HG03108 (cell line): ENCODE measurements around the gene CCDC3.
"Not testable (repeated sequence)": the region's sequence is repeated elsewhere in the genome, so short reads cannot be mapped to it uniquely, and the experiment has no call there.

Experiments
- ATAC-seq: cut with Tn5 transposase; IDR thresholded peaks from one replicate; pipeline ENCODE4 v1.9.1; 2021; ENCODE audit warnings: moderate library complexity; ENCODE audit not compliant: unreplicated experiment

The CCDC3 gene

DNA sequence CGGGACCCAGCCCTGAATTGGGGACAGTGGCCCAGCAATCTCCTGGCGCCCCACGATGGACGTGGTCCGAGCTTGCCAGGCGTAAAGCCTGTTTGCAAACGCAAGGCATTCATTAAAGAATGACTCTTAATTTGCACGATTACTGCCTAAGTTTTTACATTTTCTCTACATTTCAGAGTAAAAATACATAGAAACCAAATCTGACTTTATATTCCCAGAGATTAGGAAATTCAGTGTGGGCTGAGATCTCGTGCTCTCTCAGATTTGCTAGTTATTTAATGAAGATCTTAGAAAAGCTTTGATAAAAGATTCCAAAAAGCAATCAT is 337 bp upstream of the CCDC3 start:
- no peak for ATAC-seq

DNA sequence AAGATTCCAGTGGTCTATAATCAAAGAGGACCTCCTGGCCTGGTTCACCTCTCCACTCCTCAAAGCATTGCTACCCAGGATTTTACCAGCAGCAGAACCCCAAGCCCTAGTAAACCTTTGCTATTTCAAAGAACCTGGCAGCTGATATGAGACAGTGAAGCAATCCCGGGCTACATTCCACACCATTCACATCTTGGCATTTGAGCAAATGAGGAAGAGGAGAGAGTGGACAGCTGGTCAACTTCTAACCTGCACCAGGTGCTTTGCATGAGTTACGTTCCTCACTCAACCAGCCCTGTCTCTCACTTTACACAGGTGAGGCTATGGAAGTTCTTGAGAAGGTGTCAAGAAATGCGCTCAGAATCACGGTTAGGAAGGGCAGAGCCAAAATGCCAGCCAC is 1.1 kb downstream of the CCDC3 start:
- ATAC-seq: no peak

DNA sequence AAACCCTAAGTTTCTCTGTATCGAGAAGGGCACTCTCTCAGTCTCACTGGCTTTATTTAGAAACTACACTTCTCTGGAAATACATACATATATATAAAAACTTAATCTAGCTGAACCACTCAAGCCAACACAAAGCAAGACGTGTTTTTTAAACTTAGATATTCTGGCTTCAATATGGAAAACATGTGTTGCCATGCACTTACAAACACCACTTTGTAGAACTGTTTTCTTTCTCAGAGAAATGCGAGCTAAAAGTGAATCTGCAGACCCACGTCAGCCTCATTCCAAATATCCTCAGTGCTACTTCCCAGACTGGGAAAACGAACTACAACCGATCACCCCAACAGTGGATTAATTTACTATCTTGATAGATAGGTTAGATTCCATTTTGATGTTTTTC is 1.7 kb downstream of the CCDC3 start:
- ATAC-seq: no peak

DNA sequence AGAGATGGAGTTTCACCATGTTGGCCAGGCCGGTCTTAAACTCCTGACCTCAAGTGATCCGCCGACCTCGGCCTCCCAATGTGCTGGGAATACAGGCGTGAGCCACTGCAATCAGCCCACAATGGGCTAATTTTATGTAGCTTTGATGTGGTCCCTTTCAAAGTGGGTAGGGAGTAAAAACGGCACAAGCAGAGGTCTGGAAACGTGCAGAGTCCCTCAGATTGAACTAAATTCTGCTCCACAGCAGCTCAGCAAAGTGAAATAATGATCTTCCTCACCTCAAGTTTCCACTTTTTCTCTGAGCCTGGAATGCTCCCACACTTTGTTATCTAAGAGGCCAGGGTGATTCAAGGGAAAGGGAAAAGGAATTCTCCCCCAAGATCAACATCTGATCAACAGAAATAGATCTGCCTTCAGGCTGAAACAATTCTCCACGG is 6.1 kb downstream of the CCDC3 start:
- ATAC-seq: no peak

DNA sequence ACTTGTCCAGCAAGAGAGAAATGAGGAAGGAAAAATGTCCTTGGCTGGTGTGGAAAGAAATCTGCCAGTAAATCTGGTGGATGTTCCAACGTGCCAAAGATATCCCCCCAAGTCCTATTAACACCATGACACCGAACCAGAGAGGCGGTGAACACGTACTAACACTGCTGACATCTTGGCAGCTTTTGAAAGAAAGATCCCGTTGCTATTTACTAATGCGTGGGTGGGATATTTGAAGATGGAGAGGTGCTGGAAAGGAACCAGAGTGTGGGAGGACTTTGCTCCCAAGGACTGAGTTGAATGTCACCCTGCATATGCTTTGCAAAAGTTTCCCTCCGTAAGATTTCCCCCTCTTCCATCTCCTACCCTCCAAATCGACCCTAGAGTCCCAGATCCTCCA is 7.9 kb downstream of the CCDC3 start:
- no peak for ATAC-seq

DNA sequence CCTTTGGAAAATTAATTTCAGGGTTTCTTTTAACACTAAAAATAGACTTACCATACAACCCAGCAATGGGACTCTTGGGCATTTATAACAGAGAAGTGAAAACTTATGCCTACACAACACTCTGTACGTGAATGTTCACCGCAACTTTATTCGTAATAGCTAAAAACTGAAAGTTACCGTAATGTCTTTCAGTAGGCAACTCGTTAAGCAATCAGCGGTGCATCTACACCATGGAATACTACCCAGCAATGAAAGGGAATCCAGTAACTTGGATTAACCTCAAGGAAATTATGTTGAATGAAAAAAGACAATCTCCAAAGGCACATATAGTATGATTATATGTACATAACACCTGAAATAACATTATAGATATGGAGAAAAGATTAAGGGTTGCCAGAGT is 16.2 kb downstream of the CCDC3 start:
- ATAC-seq: no peak

DNA sequence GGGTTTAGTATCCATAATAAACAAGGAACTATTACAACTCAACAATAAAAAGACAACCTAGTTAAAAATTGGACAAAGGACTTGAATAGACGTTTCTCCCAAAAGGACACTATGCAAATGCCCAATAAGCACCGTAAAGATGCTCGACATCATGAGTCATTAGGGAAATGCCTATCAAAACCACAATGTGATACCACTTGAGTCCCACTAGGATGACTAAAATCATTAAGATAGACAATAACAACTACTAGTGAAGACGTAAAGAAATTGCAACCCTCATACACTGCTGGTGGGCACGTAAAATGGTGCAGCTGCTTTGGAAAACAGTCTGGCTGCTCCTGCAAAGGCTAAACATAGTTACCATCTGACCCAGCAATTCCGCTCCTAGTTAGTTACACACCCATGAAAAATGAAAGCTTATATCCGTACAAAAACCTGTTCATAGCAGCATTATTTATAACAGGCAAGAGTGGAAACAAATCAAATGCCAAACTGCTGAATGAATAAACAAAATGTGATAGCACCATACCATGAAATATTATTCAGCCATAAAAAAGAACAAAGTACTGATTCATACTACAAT is 17.3 kb downstream of the CCDC3 start:
- no peak for ATAC-seq

DNA sequence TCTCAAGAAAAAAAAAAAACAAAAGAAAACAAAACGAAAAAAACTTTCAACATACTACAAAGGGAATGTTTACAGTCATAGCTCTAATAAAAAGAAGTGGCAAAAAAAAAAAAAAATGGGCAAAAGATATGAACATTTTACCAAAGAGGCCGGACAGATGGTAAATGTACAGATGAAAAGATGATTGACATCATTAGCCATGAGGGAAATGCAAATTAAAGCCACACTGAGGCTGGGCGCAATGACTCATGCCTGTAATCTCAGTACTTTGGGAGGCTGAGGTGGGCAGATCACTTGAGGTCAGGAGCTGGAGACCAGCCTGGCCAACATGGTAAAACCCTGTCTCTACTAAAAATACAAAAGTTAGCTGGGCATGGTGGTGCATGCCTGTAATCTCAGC is 17.9 kb downstream of the CCDC3 start:
- ATAC-seq: not testable (repeated sequence)

DNA sequence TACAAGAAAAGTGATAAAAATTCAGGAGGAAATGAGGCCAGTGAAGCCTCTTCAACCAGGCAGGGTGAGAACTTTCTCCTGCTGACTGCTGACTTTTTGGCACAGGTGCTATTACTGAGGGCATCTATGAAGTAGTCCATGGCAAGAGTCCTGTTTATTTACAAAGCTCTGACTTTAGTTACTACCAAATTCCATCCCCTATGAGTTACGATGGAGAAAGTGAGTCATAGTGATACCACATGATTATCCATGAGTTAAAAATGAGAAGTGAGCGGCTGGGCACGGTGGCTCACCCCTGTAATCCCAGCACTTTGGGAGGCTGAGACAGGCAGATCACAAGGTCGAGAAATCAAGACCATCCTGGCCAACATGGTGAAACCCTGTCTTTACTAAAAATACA is 19.9 kb downstream of the CCDC3 start:
- ATAC-seq: no peak

DNA sequence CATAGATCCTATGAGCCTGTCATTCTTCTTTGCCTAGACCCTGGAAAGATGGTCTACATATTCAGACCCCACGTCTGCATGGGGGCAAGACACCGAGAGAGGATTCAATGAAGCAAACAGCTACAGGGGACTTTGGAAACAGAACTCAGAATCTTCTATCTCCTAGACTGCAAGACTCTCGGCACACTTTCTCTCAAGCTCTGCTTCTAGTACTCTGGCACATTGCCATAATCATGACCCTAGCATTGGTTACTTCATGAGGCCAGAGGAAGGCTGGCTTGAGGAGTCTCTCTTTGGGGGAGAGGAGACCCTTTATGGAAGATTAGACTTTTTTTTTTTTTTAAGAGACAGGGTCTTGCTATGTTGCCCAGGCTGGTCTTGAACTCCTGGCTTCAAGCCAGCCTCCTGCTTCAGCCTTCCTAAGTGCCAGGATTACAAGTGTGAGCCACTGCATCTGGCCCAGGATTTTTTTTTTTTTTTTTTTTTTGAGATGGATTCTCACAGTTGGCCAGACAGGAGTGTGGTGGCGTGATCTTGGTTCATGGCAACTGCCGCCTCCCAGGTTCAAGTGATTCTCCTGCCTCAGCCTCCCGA is 20.7 kb downstream of the CCDC3 start:
- ATAC-seq: no peak

DNA sequence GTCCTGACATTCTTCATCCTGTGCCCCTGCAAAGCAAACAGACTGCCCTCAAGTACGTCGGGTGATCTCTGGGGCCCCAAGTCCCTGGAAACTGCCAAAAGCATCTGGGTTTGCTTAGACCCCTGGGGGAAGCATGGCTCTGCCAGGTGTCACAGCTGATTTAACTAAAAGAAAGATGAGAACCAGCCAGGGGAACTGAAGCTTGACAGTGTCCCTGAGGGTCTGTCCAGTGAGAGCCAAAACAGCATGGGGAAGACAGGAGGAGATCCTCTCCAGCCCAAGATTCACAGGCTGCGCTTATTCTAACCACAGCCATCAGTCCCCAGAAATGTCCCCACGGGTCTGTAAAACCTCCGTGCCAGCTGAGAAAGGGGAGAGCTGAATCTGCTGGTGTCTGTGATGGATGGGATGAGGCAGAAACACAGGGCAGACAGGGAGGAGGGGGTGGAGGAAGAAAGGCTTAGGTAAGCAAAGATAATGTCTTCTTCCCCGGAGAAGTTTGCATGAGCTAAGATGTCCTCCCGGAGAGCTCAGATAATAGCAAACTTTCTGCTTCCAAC is 21.3 kb downstream of the CCDC3 start:
- ATAC-seq: no peak

DNA sequence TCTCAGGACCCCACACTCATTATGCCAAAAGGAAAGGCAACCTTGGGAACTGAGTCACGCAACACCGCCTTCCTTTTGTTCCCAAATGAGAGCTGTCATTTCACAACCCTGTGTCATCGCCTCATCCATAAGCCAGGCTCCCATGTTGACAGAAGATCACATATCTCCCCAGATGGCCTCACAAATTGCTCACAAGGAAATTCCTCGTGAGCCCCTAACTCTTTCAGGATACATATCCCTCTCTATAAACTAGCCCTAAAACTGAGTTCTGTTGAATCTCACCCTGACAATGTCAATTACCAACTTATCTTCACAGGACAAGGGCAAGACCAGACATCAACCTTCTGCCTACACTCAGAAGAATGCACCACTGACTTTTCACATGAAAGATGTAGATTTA is 22.6 kb downstream of the CCDC3 start:
- no peak for ATAC-seq

DNA sequence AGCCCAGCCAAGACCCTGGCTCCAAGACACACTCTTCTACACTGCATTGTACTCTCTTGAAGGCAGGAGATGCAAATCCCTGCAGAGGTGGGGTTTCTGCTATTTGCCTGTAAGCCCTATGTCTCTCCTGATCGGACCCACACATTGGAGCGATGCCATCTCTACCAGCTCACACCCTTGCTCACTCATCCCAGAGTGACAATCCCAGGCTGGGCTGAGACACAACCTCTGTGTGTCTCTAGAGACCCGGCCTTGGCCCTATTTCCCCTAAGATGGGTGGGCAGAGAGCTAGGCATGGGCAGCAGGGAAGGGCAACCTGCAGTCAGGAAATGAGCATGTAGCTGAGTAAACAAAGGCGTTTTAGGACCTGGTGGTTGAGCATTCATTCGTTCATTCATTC is 25.6 kb downstream of the CCDC3 start:
- ATAC-seq: no peak

DNA sequence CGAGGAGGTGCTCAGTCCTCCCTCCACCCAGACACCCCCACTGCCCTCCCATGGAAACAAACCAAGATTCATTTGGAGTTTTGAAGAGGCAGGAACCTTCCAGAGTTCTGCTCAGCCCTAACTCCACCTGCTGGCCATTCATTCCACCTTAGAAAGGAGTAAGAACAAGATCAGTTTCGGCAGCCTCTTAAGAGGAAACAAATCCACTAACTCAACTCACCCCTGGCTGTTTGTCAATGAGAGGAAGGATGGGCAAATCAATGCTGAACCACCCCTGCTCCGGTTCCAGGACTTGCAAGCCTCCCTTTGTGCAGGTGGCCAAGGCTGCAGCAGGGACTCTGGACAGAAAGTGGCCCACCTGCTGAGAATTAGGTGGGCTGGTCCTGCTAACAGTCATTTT is 26.2 kb downstream of the CCDC3 start:
- ATAC-seq: no peak

DNA sequence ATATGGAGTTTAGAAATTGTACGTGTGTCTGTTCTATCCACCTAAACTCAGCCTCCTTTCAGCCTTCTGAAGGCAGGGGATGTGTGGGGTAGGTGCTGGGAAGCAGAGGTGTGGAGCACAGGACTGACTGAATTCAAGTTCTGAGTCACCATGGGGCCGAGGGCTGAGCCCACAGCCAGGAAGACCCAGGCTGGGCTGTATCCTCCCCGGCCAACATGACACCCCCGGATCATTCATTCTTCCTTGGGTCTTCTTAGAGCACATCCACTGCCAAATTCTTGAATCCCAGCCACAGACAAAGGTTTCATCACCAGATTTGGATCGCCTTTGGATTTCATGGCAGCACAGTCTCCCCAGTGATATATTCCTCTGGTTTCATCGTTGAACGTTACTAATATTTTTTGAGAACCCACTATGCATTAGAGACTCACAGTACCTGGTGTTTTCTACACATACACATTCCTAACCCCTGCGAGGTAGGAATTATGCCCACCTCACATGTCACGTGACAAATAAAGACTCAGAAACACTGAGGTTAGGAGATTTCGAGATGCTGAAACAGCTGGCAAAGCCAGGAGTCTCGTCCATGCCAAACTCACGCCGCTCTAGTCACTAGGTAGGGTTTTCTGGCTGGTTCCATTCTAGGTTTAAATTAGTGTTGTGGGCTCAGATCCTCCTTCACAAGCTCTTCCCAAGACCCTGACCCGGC is 26.9 kb downstream of the CCDC3 start:
- ATAC-seq: no peak

DNA sequence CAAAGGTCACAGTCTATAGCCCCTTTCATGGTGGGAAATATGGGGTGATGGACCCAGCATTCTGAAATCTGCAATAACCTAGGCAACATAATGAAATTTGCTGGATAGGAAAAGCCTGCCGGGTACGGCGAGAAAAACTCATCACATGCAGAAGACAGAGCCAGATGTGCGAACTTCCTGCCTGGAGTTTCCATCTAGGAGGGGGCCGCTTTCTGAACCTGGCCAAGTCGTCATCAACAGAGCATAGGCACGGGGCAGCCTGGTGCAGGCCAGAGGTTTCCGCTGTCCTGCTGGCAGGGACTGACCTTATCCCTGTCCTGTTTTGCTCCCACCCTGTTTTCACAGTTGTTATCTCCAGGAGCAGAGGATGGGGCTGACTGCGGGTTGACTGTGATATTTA is 27.4 kb downstream of the CCDC3 start:
- ATAC-seq: no peak

DNA sequence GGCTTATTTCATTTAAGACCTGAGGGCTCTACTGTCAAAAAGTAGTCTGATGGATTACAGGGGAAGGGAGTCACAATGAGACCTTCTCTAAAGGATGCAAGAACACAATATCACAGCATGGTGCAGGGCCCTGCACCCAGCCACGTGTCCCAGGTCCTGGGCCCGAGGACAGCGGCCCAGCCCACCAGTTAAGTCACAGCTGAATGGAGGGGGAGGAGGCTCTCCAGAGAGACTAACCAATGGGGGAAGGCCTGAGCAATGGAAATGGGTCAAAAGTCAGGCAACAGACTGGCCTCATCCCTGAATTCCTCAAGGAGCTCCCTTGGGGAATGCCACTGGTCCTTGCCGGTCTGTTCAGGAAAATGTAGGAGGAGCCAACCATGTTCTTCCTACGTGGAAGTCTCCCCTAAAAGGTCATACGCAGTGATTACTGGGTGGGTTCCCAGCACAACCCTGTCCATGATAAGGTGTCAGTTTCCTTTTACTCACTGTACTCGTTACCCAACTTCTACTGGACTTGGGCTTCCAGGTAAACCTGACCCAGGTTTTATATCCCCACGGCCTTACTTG is 28.3 kb downstream of the CCDC3 start:
- no peak for ATAC-seq

DNA sequence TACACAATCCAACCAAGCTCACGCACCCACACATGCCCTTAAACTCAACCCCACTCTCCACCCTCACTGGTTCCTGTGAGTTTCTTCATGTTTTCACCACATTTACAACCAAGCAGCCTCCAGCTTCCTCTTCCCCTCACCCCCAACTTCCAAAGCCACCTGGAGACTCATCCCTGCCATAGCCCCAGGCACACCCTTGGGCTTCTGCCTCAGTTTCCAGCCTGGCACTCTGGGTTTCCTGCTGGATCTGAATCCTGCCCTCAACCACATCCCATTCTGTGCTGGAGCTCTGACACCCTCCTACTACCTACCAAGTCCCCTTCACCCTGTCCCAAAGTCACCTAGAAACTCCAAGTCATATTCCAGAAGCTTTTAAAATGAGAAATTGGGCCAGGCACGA is 29.4 kb downstream of the CCDC3 start:
- no peak for ATAC-seq

DNA sequence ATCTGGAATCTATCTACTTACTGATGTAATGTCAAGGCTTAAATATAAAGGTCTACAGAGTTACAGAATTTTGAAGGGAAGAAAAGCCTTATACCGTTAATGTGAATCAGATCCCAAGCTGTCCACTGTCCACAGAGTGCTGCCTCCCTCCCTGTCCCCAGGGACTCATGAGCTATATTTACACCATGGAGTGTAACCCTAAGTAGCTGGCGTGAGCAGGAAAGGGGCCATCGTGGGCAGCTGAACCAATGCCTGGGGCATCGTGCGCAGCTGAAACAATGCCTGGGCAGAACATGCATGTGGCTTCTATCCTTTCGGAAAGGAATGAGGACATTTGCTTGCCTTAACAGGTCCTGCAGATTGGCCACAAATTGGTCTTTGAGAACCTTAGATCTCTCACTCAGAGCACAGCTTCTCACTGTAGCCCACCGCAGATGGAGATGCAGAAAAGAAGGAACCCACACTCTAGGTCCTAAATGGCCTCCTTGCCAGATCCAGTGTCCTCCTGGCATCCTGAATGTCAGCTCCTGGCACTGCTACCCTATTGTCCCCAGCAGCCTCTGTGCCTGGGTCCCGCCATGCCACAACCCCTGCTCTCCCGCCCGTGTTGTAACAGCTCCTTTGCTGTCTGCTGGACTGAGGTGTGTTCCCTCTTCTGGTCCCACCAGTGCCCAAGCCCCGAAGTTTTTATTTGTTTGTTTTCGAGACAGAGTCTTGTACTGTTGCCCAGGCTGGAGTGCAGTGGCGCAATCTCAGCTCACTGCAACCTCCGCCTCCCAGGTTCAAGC is 30.3 kb downstream of the CCDC3 start:
- ATAC-seq: no peak

DNA sequence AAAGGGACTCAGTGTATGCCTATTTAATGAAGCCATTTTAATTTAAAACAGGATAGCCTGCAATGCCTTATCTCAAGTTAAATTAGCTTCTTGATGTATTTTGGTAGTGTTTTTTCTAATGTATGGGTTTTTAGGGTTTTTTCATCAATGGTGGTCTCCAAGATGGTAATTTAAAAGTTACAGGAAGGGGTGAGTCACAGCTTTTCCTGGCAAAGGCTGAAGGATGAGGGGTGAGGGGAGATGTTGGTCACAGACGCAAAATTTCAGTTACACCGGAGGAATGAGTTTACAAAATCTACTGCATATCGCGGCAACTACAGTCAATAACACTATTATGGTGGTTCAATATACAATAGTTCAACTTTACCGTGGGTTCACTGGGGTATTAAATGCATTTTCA is 31.6 kb downstream of the CCDC3 start:
- no peak for ATAC-seq

DNA sequence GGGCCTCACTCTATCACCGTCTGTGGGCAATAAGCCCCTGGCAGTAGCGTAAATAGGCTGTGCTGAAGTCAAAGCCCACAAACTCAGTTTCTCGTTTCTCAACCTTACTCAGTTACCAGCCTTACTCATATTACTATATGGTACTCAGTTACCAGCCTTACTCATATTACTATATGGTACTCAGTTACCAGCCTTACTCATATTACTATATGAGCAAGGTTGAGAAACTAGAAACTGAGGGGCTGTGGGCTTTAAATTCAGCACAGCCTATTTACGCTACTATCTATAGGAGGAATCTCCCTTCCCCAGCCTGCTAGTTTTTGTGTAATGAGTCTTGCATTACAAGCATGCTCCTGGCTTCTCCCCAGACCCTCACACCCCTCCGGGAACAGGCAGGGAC is 35.4 kb downstream of the CCDC3 start:
- ATAC-seq: no peak
